Measurements from ENCODE around the gene TYW3.

DNA sequence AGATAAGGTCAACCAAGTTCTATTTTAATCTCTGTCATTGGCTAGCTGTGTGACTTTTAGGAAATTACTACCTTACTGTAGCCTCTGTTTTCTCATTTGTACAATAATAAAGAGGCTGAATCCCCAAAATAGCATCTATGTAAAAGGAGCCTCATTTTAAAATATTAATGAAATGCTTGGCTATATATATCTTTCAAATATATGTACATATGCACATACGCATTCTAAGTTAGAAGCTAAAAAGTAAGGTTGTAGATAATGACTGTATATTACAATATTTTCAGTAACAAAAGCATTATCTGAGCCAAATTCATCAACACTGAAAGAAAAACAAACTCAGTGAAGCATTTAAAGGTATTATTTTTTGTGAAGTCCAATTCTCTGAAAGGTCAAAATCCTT is 44.6 kb downstream of the TYW3 start:
- TF ChIP-seq FOS (IDR thresholded peaks at IDR 0.05; ENCODE audit: low read depth, low read length), result no peak
- no peak for TF ChIP-seq MXI1 (IDR thresholded peaks at IDR 0.05; ENCODE audit: borderline replicate concordance, low read depth, low read length)
- TF ChIP-seq POLR2A (IDR thresholded peaks at IDR 0.05; ENCODE audit: low read depth, low read length), result no peak
- no peak for TF ChIP-seq RCOR1 (IDR thresholded peaks at IDR 0.05; ENCODE audit: insufficient replicate concordance, low read length)
- no peak for TF ChIP-seq CTCF (conservative IDR thresholded peaks at IDR 0.05; ENCODE audit: low read depth, low read length)
- no peak for TF ChIP-seq USF2 (IDR thresholded peaks at IDR 0.05; ENCODE audit: low read depth, low read length)
- TF ChIP-seq SMC3 (IDR thresholded peaks at IDR 0.05; ENCODE audit: low read depth, low read length), result no peak
- TF ChIP-seq MAFK (IDR thresholded peaks at IDR 0.05; ENCODE audit: low read depth, low read length), result no peak
- no peak for TF ChIP-seq RFX5 (IDR thresholded peaks at IDR 0.05; ENCODE audit: low read depth, low read length)
- no peak for TF ChIP-seq NFE2L2 (IDR thresholded peaks at IDR 0.05; ENCODE audit: low read depth, low read length)
- TF ChIP-seq CEBPB (IDR thresholded peaks at IDR 0.05; ENCODE audit: low read depth, low read length), result no peak

All from IMR-90 (cell line).